SH-SY5Y (cell line): ENCODE results near the gene RBM5.

ENCODE experiments used
- GATA2 ChIP-seq: IDR thresholded peaks from 2 replicates; pipeline ENCODE4 v1.6.1; 2011; ENCODE audit warnings: mild to moderate bottlenecking, low read depth, low read length
- GATA3 ChIP-seq: IDR thresholded peaks from 2 replicates; pipeline ENCODE4 v1.6.1; 2011; ENCODE audit warnings: low read depth, mild to moderate bottlenecking, low read length, moderate library complexity

DNA sequence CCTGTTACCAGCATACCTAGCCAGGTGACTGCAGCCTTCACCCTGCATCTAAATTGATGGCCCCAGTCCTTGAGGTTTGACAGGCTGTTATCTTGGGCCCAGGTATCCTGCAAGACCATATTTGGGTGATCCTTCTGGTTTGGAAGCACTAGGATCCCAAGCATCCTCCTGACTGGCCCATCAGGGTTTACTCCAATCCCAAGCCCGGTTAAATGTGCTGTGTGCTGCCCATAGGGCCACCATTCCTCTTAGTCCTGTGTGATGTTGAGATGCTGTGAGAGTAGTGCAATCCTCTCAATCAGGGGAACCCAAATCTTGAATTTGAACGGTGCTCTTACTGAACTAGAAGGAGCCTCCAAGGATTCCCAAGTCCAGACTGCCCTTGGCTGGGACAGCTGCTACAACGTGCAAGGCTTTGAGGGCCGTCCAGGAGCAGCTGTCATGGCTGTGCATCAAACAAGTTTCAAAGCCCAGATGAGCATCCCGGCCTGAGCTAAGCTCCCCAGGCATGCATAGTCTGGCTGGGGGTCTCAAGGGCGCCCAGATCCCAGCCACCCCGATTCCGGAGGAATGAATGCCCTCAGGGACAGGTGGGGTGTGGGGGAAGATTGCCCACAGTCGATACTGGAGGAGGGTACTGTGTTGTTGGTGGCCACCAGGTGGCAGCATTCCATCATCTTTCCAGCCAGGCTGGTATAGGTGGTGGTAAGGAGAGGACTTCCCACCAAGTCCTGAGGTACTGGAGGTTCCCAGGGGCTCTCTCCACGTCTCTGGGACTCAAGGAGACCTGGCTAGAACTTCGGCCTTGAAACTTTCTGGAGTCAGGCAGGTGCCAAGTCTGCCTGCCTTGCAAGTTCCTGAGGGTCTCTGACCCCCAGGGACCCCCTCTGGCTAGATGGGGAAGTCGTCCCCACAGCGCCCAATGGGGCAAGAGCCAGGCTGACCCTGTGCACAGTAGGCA, 32.6 kb downstream of the RBM5 start:
- no peak for TF ChIP-seq GATA2
- TF ChIP-seq GATA3, result no peak
